ENCODE measurements around the gene SRPK3. TPM values are rescaled to one million over a fixed set of nuclear protein-coding genes. Genes with fewer than 3 reads are reported as not detected.

Gene SRPK3
- polyA plus RNA-seq, 1 of the 3 experiments (the other 2 are of a cell fraction) = 0.74 TPM

GRCh38 chrX:153805436-153805835 is 24.6 kb downstream of the SRPK3 start:
- CTCF ChIA-PET = no interaction called here
- peaks cover 9% of the 10 kb centered on the region for H3K27me3 ChIP-seq (ENCODE audit: insufficient read depth)
- no peaks in the 10 kb centered on the region for H3K36me3 ChIP-seq (replicated peaks in 1 of 2; ENCODE audit: control insufficient read depth in 1 of 2, insufficient read depth in 2 of 2, low read length in 1 of 2)
- TF ChIP-seq POLR2AphosphoS5 (IDR thresholded peaks at IDR 0.05; ENCODE audit: low read depth, low read length) (no peak), EZH2phosphoT487 (IDR thresholded peaks at IDR 0.05; ENCODE audit: borderline replicate concordance, low read depth) (no peak), CHD2 (IDR thresholded peaks at IDR 0.05; ENCODE audit: low read length, partially characterized antibody) (no peak), FOXM1 (IDR thresholded peaks at IDR 0.05; ENCODE audit: low read depth) (no peak), PBX3 (IDR thresholded peaks at IDR 0.05) (no peak), NRF1 (IDR thresholded peaks at IDR 0.05; ENCODE audit: low read depth, low read length) (no peak), YY1 (IDR thresholded peaks at IDR 0.05; ENCODE audit: low read depth) (no peak), GATA2 (CRISPR knock-in tag; IDR thresholded peaks at IDR 0.05) (no peak), MAX (IDR thresholded peaks at IDR 0.05; ENCODE audit: low read depth) (no peak), ELF1 (IDR thresholded peaks at IDR 0.05) (no peak), USF2 (IDR thresholded peaks at IDR 0.05; ENCODE audit: borderline replicate concordance, low read depth, low read length) (no peak), SIN3A (IDR thresholded peaks at IDR 0.05; ENCODE audit: borderline replicate concordance, low read depth, low read length) (no peak), JUND (IDR thresholded peaks at IDR 0.05) (no peak), RCOR1 (IDR thresholded peaks at IDR 0.05; ENCODE audit: low read length) (no peak), TCF12 (IDR thresholded peaks at IDR 0.05) (no peak)
- H2AFZ ChIP-seq (ENCODE audit: low read depth) = no peak overlapping the region
- no peaks in the 10 kb centered on the region for H4K20me1 ChIP-seq (ENCODE audit: insufficient read depth)
- H3F3A ChIP-seq (replicated peaks; ENCODE audit: insufficient read depth) = no peaks in the 10 kb centered on the region
- no peak overlapping the region for H3K9ac ChIP-seq
- POLR2A ChIA-PET = no interaction called here
- H3K79me2 ChIP-seq (ENCODE audit: insufficient read depth) = no peaks in the 10 kb centered on the region
- no peak overlapping the region for H3K4me3 ChIP-seq (ENCODE audit: low read depth in 2 of 2, low read length in 1 of 2)
- no peaks in the 10 kb centered on the region; a peak in 1 of 4 replicates for H3K4me1 ChIP-seq (ENCODE audit: control insufficient read depth in 1 of 2, insufficient read depth in 2 of 2, low read depth in 1 of 2, low read length in 1 of 2)
- no peak overlapping the region for H3K27ac ChIP-seq (ENCODE audit: low read depth in 2 of 2, low read length in 1 of 2)
- H3K9me3 ChIP-seq = no peaks in the 10 kb centered on the region
- no peaks in the 10 kb centered on the region for H3K9me2 ChIP-seq
- 54% methylated on average over 5 of the region's 13 CpGs for WGBS (ENCODE audit: low lambda C conversion rate)
- DNase-seq = no peak
- H3K4me2 ChIP-seq = no peak overlapping the region

GRCh38 chrX:153806999-153807575 is 26.2 kb downstream of the SRPK3 start:
- H3K27me3 ChIP-seq (ENCODE audit: insufficient read depth) = peaks cover 13% of the 10 kb centered on the region
- H3K4me1 ChIP-seq (ENCODE audit: control insufficient read depth in 1 of 2, insufficient read depth in 2 of 2, low read depth in 1 of 2, low read length in 1 of 2) = no peaks in the 10 kb centered on the region; a peak in 1 of 4 replicates
- no peaks in the 10 kb centered on the region for H4K20me1 ChIP-seq (ENCODE audit: insufficient read depth)
- no peak overlapping the region for H3K27ac ChIP-seq (ENCODE audit: low read depth in 2 of 2, low read length in 1 of 2)
- no peaks in the 10 kb centered on the region for H3F3A ChIP-seq (replicated peaks; ENCODE audit: insufficient read depth)
- H2AFZ ChIP-seq (ENCODE audit: low read depth) = no peak overlapping the region
- no peak overlapping the region for H3K4me3 ChIP-seq (ENCODE audit: low read depth in 2 of 2, low read length in 1 of 2)
- H3K9me2 ChIP-seq = no peaks in the 10 kb centered on the region
- no peak for DNase-seq
- no peak overlapping the region for H3K9ac ChIP-seq
- no peak overlapping the region for H3K4me2 ChIP-seq
- H3K9me3 ChIP-seq = no peaks in the 10 kb centered on the region
- no peaks in the 10 kb centered on the region for H3K79me2 ChIP-seq (ENCODE audit: insufficient read depth)
- ChIA-PET POLR2A (no interaction called here), CTCF (no interaction called here)
- no peaks in the 10 kb centered on the region for H3K36me3 ChIP-seq (replicated peaks in 1 of 2; ENCODE audit: control insufficient read depth in 1 of 2, insufficient read depth in 2 of 2, low read length in 1 of 2)
- 47% methylated on average over 9 of the region's 28 CpGs for WGBS (ENCODE audit: low lambda C conversion rate)
- TF ChIP-seq ELF1 (IDR thresholded peaks at IDR 0.05) (no peak), RFX5 (IDR thresholded peaks at IDR 0.05; ENCODE audit: low read length) (no peak), JUND (IDR thresholded peaks at IDR 0.05) (no peak), USF2 (IDR thresholded peaks at IDR 0.05; ENCODE audit: borderline replicate concordance, low read depth, low read length) (no peak), REST (IDR thresholded peaks at IDR 0.05; ENCODE audit: low read depth, low read length) (no peak), RCOR1 (IDR thresholded peaks at IDR 0.05; ENCODE audit: low read length) (no peak), EZH2phosphoT487 (IDR thresholded peaks at IDR 0.05; ENCODE audit: borderline replicate concordance, low read depth) (no peak), MEF2A (IDR thresholded peaks at IDR 0.05; ENCODE audit: borderline replicate concordance, low read depth) (no peak), FOXM1 (IDR thresholded peaks at IDR 0.05; ENCODE audit: low read depth) (no peak), SMC3 (IDR thresholded peaks at IDR 0.05; ENCODE audit: low read depth, low read length) (no peak)
